ENCODE data around the gene MTF2. TPM values are rescaled to one million over a fixed set of nuclear protein-coding genes. Genes with fewer than 3 reads are reported as not detected.
"Not testable (repeated sequence)": the region's sequence is repeated elsewhere in the genome, so short reads cannot be mapped to it uniquely, and the experiment has no call there.

The MTF2 gene
- polyA plus RNA-seq, 1 experiment: 11.6 TPM

DNA sequence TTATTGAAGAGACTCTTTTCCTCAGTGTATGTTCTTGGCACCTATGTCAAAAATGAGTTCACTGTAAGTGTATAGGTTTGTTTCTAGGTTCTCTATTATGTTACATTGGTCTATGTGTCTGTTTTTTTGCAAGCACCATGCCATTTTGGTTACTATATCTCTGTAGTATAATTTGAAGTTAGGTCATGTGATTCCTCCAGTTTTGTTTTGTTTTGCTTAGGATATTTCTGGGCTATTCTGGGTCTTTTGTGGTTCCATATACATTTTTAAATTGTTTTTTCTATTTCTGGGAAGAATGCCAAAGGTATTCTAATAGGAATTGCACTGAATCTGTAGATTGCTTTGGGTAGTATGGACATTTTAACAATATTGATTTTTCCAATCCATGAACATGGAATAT lies 87.9 kb downstream of the MTF2 start:
- H3K36me3 ChIP-seq (ENCODE audit: control insufficient read depth, insufficient read depth, low read length): no peaks in the 10 kb centered on the region
- no peaks in the 10 kb centered on the region for H3K27me3 ChIP-seq (ENCODE audit: control insufficient read depth, insufficient read depth, low read length)
- CTCF ChIA-PET: no interaction called here
- H3K4me3 ChIP-seq (ENCODE audit: low read depth, low read length): no peak overlapping the region
- POLR2A ChIA-PET: no interaction called here
- TF ChIP-seq, protein P1, sequence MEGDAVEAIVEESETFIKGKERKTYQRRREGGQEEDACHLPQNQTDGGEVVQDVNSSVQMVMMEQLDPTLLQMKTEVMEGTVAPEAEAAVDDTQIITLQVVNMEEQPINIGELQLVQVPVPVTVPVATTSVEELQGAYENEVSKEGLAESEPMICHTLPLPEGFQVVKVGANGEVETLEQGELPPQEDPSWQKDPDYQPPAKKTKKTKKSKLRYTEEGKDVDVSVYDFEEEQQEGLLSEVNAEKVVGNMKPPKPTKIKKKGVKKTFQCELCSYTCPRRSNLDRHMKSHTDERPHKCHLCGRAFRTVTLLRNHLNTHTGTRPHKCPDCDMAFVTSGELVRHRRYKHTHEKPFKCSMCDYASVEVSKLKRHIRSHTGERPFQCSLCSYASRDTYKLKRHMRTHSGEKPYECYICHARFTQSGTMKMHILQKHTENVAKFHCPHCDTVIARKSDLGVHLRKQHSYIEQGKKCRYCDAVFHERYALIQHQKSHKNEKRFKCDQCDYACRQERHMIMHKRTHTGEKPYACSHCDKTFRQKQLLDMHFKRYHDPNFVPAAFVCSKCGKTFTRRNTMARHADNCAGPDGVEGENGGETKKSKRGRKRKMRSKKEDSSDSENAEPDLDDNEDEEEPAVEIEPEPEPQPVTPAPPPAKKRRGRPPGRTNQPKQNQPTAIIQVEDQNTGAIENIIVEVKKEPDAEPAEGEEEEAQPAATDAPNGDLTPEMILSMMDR (IDR thresholded peaks at IDR 0.05; ENCODE audit: insufficient read depth, low read depth, low read length): no peak
- DNase-seq (ENCODE audit: low read depth): no peak

DNA sequence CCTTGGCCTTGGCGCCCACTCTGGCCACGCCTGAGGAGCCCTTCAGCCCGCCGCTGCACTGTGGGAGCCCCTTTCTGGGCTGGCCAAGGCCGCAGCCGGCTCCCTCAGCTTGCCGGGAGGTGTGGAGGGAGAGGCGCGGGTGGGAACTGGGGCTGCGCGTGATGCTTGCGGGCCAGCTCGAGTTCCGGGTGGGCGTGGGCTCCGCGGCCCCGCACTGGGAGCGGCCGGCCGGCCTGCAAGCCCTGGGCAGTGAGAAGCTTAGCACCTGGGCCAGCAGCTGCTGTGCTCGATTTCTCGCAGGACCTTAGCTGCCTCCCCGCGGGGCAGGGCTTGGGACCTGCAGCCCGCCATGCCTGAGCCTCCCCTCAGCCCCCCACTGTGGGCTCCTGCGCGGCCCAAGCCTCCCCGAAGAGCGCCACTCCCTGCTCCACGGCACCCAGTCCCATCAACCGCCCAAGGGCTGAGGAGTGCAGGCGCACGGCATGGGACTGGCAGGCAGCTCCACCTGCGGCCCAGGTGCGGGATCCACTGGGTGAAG lies 91.1 kb downstream of the MTF2 start:
- H3K4me3 ChIP-seq (ENCODE audit: low read depth, low read length); DNase-seq (ENCODE audit: low read depth); H3K36me3 ChIP-seq (ENCODE audit: control insufficient read depth, insufficient read depth, low read length); H3K27me3 ChIP-seq (ENCODE audit: control insufficient read depth, insufficient read depth, low read length); POLR2A ChIA-PET; CTCF ChIA-PET: not testable (repeated sequence)

DNA sequence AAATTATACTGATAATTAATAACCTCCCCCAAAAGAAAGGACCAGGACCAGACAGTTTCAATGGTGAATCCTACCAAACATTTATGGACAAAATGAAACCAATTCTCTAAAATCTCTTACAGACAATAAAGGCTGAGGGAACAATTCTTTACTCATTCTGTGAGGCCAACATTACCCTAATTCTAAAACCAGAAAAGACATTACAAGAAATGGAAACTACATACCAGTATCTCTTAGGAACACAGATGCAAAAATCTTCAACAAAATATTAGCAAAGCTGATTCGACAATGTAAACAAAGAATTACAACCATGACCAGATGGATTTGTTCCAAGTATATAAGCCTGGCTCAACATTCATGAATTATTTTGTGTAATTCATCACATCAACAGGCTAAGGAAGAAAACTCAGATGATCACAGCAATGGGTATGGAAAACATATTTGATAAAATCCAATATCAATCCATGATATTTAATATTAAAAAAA lies 92.5 kb downstream of the MTF2 start:
- no peak for DNase-seq (ENCODE audit: low read depth)
- ChIA-PET CTCF (no interaction called here), POLR2A (interaction anchor here (0.6 kb wide), 1 partner anchor 77 kb away, joined by 3 read pairs; no protein-coding TSS in a partner anchor)
- TF ChIP-seq, protein P1 (IDR thresholded peaks at IDR 0.05; ENCODE audit: insufficient read depth, low read depth, low read length): no peak
- peaks cover 2% of the 10 kb centered on the region; the same call in 1 of the 2 replicates for H3K36me3 ChIP-seq (ENCODE audit: control insufficient read depth, insufficient read depth, low read length)
- no peak overlapping the region for H3K4me3 ChIP-seq (ENCODE audit: low read depth, low read length)
- H3K27me3 ChIP-seq (ENCODE audit: control insufficient read depth, insufficient read depth, low read length): no peaks in the 10 kb centered on the region

DNA sequence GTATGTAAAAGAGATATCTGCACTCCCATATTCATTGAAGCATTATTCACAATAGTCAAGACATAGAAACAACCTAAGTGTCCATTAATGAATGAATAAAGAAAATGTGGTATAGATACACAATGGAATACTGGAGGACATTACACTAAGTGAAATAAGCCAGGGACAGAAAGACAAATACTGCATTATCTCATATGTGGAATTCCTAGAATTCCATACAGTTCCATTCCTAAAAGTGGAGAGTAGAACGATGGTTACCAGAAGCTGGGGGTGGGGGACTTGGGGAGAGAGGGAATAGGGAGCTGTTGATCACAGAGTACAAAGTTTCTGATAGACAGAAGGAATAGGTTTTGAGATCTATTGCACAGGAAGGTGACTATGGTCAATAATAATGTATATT lies 93.7 kb downstream of the MTF2 start:
- no peak for DNase-seq (ENCODE audit: low read depth)
- no peaks in the 10 kb centered on the region for H3K27me3 ChIP-seq (ENCODE audit: control insufficient read depth, insufficient read depth, low read length)
- TF ChIP-seq, protein P1 (IDR thresholded peaks at IDR 0.05; ENCODE audit: insufficient read depth, low read depth, low read length): no peak
- CTCF ChIA-PET: interaction anchor here (0.8 kb wide), 1 partner anchor 92 kb away, joined by 3 read pairs; no protein-coding TSS in a partner anchor
- H3K36me3 ChIP-seq (ENCODE audit: control insufficient read depth, insufficient read depth, low read length): peaks cover 2% of the 10 kb centered on the region; the same call in 1 of the 2 replicates
- POLR2A ChIA-PET: interaction anchor here (0.7 kb wide), 1 partner anchor 872 kb away, joined by 4 read pairs; no protein-coding TSS in a partner anchor
- no peak overlapping the region for H3K4me3 ChIP-seq (ENCODE audit: low read depth, low read length)

DNA sequence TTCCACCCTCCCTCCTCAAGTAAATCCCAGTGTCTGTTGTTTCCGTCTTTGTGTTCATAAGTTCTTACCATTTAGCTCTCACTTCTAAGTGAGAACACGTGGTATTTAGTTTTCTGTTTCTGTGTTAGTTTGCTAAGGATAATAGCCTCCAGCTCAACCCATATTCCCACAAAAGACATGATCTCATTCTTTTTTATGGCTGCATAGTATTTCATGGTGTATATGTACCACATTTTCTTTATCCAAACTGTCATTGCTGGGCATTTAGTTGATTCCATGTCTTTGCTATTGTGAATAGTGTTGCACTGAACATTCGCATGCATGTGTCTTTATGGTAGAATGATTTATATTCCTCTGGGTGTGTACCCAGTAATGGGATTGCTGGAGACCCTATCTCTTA lies 95.6 kb downstream of the MTF2 start:
- CTCF ChIA-PET: not testable (repeated sequence)

DNA sequence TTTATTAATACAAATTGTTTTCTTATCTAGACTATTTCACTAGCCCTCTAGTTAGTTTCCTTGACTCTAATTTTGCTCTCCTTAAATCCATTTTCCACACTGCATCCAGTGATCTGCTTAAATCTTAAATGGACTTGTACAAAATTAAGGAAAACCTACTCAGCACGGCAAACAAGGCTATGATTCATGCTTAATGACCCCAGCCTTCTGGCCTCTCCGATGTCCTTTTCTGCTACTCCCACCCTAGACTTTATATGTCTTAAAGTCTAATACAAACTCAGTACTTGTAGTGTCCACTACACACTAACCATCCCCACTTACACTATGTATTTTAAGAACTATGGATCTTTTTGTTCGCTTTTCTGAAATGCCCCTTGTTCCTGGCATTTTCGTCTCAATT lies 98.9 kb downstream of the MTF2 start:
- POLR2A ChIA-PET: no interaction called here

More for the DNA sequence above, 95.6 kb downstream of the MTF2 start:
- DNase-seq (ENCODE audit: low read depth); POLR2A ChIA-PET; H3K36me3 ChIP-seq (ENCODE audit: control insufficient read depth, insufficient read depth, low read length); H3K4me3 ChIP-seq (ENCODE audit: low read depth, low read length); H3K27me3 ChIP-seq (ENCODE audit: control insufficient read depth, insufficient read depth, low read length): not testable (repeated sequence)

More for the DNA sequence above, 98.9 kb downstream of the MTF2 start:
- Histone ChIP-seq H3K4me3 (ENCODE audit: low read depth, low read length) (peak overlapping the region; percentile 94), H3K36me3 (ENCODE audit: control insufficient read depth, insufficient read depth, low read length) (peaks cover 2% of the 10 kb centered on the region; the same call in 1 of the 2 replicates), H3K27me3 (ENCODE audit: control insufficient read depth, insufficient read depth, low read length) (no peaks in the 10 kb centered on the region)
- CTCF ChIA-PET: interaction anchor here (1.4 kb wide), 1 partner anchor 13 kb away, joined by 3 read pairs; no protein-coding TSS in a partner anchor
- TF ChIP-seq, protein P1 (IDR thresholded peaks at IDR 0.05; ENCODE audit: insufficient read depth, low read depth, low read length): no peak
- DNase-seq (ENCODE audit: low read depth): no peak

Measured in BJ (cell line).